Measurements from ENCODE around the gene EML6.
A peak's percentile ranks its signal among the peaks of the same experiment; 100 is the strongest.

Gene EML6

GRCh38 chr2:54859997-54860701 is 136.7 kb downstream of the EML6 start:
- H3K4me3 Mint-ChIP-seq, result no peak overlapping the region
- peaks cover 28% of the 10 kb centered on the region for H3K4me1 Mint-ChIP-seq
- peak overlapping the region in 2 of 3 experiments; percentile 55 to 57 for H3K27ac Mint-ChIP-seq
- H3K36me3 Mint-ChIP-seq (ENCODE audit: low read depth), result no peaks in the 10 kb centered on the region
- TF ChIP-seq CTCF (IDR thresholded peaks at IDR 0.05; ENCODE audit: unreplicated experiment in 3 of 3), result no peak
- peaks cover 4% of the 10 kb centered on the region for H3K9me3 Mint-ChIP-seq
- no peaks in the 10 kb centered on the region for H3K27me3 Mint-ChIP-seq (ENCODE audit: low read depth)

- Mint-ChIP-seq H3K4me1 (peaks cover 28% of the 10 kb centered on the region), H3K4me3 (no peak overlapping the region), H3K27me3 (ENCODE audit: low read depth) (no peaks in the 10 kb centered on the region), H3K36me3 (ENCODE audit: low read depth) (no peaks in the 10 kb centered on the region), H3K27ac (peak overlapping the region in 1 of 3 experiments; percentile 9), H3K9me3 (peaks cover 4% of the 10 kb centered on the region)
- no peak for TF ChIP-seq CTCF (IDR thresholded peaks at IDR 0.05; ENCODE audit: unreplicated experiment in 3 of 3)
Measured at GRCh38 chr2:54862229-54862628, 138.8 kb downstream of the EML6 start.

- Mint-ChIP-seq H3K4me3 (no peak overlapping the region), H3K36me3 (ENCODE audit: low read depth) (no peaks in the 10 kb centered on the region), H3K4me1 (peaks cover 24% of the 10 kb centered on the region), H3K27me3 (ENCODE audit: low read depth) (no peaks in the 10 kb centered on the region), H3K27ac (peak overlapping the region in 1 of 3 experiments; percentile 9), H3K9me3 (peaks cover 4% of the 10 kb centered on the region)
- no peak for TF ChIP-seq CTCF (IDR thresholded peaks at IDR 0.05; ENCODE audit: unreplicated experiment in 3 of 3)
Measured at GRCh38 chr2:54862742-54863141, 139.3 kb downstream of the EML6 start.

GRCh38 chr2:54863660-54864059 is 140.2 kb downstream of the EML6 start:
- peak overlapping the region; percentile 46 to 57 (median 52) for H3K27ac Mint-ChIP-seq
- no peaks in the 10 kb centered on the region for H3K27me3 Mint-ChIP-seq (ENCODE audit: low read depth)
- peaks cover 4% of the 10 kb centered on the region for H3K9me3 Mint-ChIP-seq
- no peaks in the 10 kb centered on the region for H3K36me3 Mint-ChIP-seq (ENCODE audit: low read depth)
- H3K4me1 Mint-ChIP-seq, result peaks cover 18% of the 10 kb centered on the region
- TF ChIP-seq CTCF (IDR thresholded peaks at IDR 0.05; ENCODE audit: unreplicated experiment in 3 of 3), result no peak
- H3K4me3 Mint-ChIP-seq, result no peak overlapping the region

- TF ChIP-seq CTCF (IDR thresholded peaks at IDR 0.05; ENCODE audit: unreplicated experiment in 3 of 3), result no peak
- peaks cover 4% of the 10 kb centered on the region for H3K9me3 Mint-ChIP-seq
- peak overlapping the region in 2 of 3 experiments; percentile 47 to 57 for H3K27ac Mint-ChIP-seq
- no peaks in the 10 kb centered on the region for H3K36me3 Mint-ChIP-seq (ENCODE audit: low read depth)
- peaks cover 18% of the 10 kb centered on the region for H3K4me1 Mint-ChIP-seq
- H3K27me3 Mint-ChIP-seq (ENCODE audit: low read depth), result no peaks in the 10 kb centered on the region
- H3K4me3 Mint-ChIP-seq, result no peak overlapping the region
Measured at GRCh38 chr2:54864096-54864495, 140.6 kb downstream of the EML6 start.

GRCh38 chr2:54864727-54865126 is 141.3 kb downstream of the EML6 start:
- Mint-ChIP-seq H3K27ac (peak overlapping the region in 1 of 3 experiments; percentile 57), H3K9me3 (peaks cover 4% of the 10 kb centered on the region), H3K27me3 (ENCODE audit: low read depth) (no peaks in the 10 kb centered on the region), H3K36me3 (ENCODE audit: low read depth) (no peaks in the 10 kb centered on the region), H3K4me1 (peaks cover 15% of the 10 kb centered on the region), H3K4me3 (no peak overlapping the region)
- no peak for TF ChIP-seq CTCF (IDR thresholded peaks at IDR 0.05; ENCODE audit: unreplicated experiment in 3 of 3)

Data from nephron (organoid).